Psoas muscle (tissue), 8 donors: ENCODE measurements around the gene FBXW12. TPM values are rescaled to one million over a fixed set of nuclear protein-coding genes. Genes with fewer than 3 reads are reported as not detected.

Source experiments
- ATAC-seq, 4 donors: fragments of 200-7000 bp; cut with Tn5 transposase; one replicate each; pipeline ENCODE4 v1.9.1; 2020; ENCODE audit warnings: moderate library complexity in 3 of 4, mild to moderate bottlenecking in 2 of 4
- DNase-seq, 2 donors: peaks; one replicate each; pipeline ENCODE4 v3.0.0-alpha.2; 2020
- H3K27ac ChIP-seq: fragments of 200-600 bp; one replicate; pipeline ENCODE4 v1.8.0; 2022
- H3K27me3 ChIP-seq, 3 donors: fragments of 200-600 bp in 1 of 3; one replicate each; pipeline versions ENCODE4 v1.6.1 to v1.8.0; 2013 to 2022; ENCODE audit warnings: low read length in 2 of 3, mild to moderate bottlenecking in 2 of 3, moderate library complexity in 1 of 3; ENCODE audit not compliant: insufficient read depth in 3 of 3
- H3K36me3 ChIP-seq, 2 donors: fragments of 200-600 bp in 1 of 2; one replicate each; pipeline versions ENCODE4 v1.6.1 to v1.8.0; 2013 to 2022; ENCODE audit warnings: low read depth in 1 of 2, mild to moderate bottlenecking in 1 of 2, moderate library complexity in 1 of 2; ENCODE audit not compliant: insufficient read depth in 1 of 2
- H3K4me1 ChIP-seq: fragments of 200-600 bp; one replicate; pipeline ENCODE4 v1.8.0; 2022
- H3K4me3 ChIP-seq: fragments of 200-600 bp; one replicate; pipeline ENCODE4 v1.8.0; 2022; ENCODE audit warnings: mild to moderate bottlenecking
- H3K9me3 ChIP-seq: fragments of 200-600 bp; one replicate; pipeline ENCODE4 v1.8.0; 2022
- WGBS, 3 donors: extraction: QIAGEN DNeasy Blood & Tissue Kit; methylation state at CpG; one replicate each; pipeline versions ENCODE4 v1.1.6 to v1.1.7; 2013; 5-methylcytosine and 5-hydroxymethylcytosine counted together
- intact Hi-C, 2 donors: fragments of 100-400 bp; cut with DNase I; formaldehyde crosslinking; loops; one replicate each; pipeline versions ENCODE4 v1.11.0 to v1.14.2; 2022
- polyA plus RNA-seq, 3 donors: library from polyadenylated mRNA; stranded (reverse); fragments of 200-250 nt; gene quantifications; one replicate each; pipeline ENCODE4 v1.2.3, GENCODE V29; 2013
- total RNA-seq, 4 donors: library from RNA; stranded (reverse); fragmentation: NEBNext Ultra II Directional in 2 of 4; extraction: Animal tissue kit (Norgen Biotek cat#: 25700) in 2 of 4; gene quantifications; one replicate each; pipeline versions ENCODE4 v1.2.1 to v1.2.4, GENCODE V29; 2021 to 2023
- TF ChIP-seq, protein P1 (sequence below): fragments of 200-600 bp; IDR thresholded peaks from one replicate; pipeline ENCODE4 v1.8.0; 2022; ENCODE audit warnings: antibody characterized with exemption
- donor health status: healthy with polysubstance abuse.
- donor health status: DM: no; HTN: no; CAD: no; lungs with moderate emphysema.
- donor health status: Bipolar disorder and iron deficiency.
- donor health status: healthy.
- donor health status: DM: yes; HTN: yes; CAD: no.
- donor health status: DM: no; HTN: no; CAD: no.
- donor health status: DM: no; HTN: no; CAD: no.
- donor health status: DM: yes; HTN: yes; CAD: no.

The FBXW12 gene
- total and polyA plus RNA-seq, 7 donors = 0.01 TPM; not detected in 6

DNA sequence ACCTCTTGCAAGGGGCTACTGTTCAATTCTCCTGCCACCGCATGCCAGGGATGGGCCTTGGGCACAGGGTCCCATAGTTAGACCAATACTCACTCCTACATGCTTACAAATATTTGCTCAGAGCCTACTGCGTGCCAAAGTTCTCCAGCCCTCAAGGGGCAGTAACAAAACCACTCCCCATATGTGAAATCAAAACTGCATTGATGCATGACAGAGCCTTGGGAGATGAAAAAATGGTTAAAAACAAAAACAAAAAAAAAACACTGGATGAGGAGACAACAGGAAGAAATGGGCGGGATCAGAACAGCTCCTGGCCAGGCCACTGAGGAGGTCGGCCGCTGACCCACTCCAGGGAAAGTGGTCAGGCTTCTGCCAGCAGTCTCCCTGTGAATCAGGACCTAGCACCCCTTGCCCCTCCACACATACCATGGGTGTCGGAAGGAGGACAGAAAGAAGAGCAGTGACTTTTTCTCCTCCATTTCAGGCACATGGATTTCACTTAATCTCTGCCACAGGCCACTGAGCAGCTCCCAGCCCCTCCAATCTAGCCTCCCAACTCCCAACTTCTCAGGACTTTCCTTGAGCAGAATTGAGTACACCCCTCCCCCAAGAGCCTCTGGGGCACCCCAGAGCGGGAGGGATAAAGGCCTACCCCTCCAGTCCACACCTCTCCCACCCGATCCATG lies 55.1 kb downstream of the FBXW12 start:
- ATAC-seq = no peak
- TF ChIP-seq, protein P1, sequence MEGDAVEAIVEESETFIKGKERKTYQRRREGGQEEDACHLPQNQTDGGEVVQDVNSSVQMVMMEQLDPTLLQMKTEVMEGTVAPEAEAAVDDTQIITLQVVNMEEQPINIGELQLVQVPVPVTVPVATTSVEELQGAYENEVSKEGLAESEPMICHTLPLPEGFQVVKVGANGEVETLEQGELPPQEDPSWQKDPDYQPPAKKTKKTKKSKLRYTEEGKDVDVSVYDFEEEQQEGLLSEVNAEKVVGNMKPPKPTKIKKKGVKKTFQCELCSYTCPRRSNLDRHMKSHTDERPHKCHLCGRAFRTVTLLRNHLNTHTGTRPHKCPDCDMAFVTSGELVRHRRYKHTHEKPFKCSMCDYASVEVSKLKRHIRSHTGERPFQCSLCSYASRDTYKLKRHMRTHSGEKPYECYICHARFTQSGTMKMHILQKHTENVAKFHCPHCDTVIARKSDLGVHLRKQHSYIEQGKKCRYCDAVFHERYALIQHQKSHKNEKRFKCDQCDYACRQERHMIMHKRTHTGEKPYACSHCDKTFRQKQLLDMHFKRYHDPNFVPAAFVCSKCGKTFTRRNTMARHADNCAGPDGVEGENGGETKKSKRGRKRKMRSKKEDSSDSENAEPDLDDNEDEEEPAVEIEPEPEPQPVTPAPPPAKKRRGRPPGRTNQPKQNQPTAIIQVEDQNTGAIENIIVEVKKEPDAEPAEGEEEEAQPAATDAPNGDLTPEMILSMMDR = no peak
- H3K4me1 ChIP-seq = peaks cover 4% of the 10 kb centered on the region

GRCh38 chr3:48427630-48427962 lies 55.6 kb downstream of the FBXW12 start:
- peaks cover 0 to 29% (median 4%) of the 10 kb centered on the region in 3 donors for H3K27me3 ChIP-seq
- no peaks in the 10 kb centered on the region for H3K9me3 ChIP-seq
- peak overlapping the region; percentile 84 for H3K4me3 ChIP-seq
- DNase-seq (no peak), ATAC-seq (no peak)
- intact Hi-C loops = no loop called here
- WGBS, 3 donors = 68 to 89% (median 74%) methylated on average over 9 of the region's 9 CpGs
- H3K36me3 ChIP-seq = peaks cover 0 to 10% of the 10 kb centered on the region in 2 donors
- H3K27ac ChIP-seq = no peak overlapping the region
- H3K4me1 ChIP-seq = peaks cover 4% of the 10 kb centered on the region
- TF ChIP-seq, protein P1 = no peak

More for the DNA sequence above, 55.1 kb downstream of the FBXW12 start:
- peak overlapping the region; percentile 84 for H3K4me3 ChIP-seq
- peaks cover 0 to 5% of the 10 kb centered on the region in 2 donors for H3K36me3 ChIP-seq
- intact Hi-C loops = loop anchor here in 1 of 2 donors (1.0 kb wide), 1 partner anchor 25 kb away; no protein-coding TSS in a partner anchor
- no peaks in the 10 kb centered on the region for H3K9me3 ChIP-seq
- peaks cover 0 to 34% (median 4%) of the 10 kb centered on the region in 3 donors for H3K27me3 ChIP-seq
- no peak for DNase-seq
- H3K27ac ChIP-seq = no peak overlapping the region
- 58 to 64% (median 60%) methylated on average over 8 of the region's 8 CpGs for WGBS, 3 donors

DNA sequence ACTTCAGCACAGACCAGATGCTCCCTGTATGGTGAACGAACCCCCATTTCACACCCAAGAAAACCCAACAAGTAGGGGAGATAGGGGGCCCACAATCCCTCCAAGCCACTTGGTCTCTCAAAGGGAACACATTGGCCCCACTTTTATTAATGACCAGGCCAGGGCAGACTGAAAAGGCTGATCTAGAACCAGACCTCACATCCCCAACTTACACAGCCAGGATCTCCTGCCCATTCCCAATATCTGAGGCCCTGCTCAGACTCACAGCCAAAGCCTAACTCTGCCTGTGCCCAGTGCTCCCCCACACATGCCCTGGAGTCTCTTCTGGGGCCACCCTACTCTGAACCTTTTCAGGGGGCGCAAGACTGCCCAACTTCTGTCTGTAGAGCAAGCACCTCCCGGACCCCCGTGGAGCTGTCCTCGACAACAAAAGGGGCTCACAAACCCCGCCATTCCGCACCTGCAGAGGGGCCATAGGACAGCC lies 56.1 kb downstream of the FBXW12 start:
- intact Hi-C loops = no loop called here
- Histone ChIP-seq H3K4me3 (peak overlapping the region; percentile 84), H3K36me3 (peaks cover 0 to 15% of the 10 kb centered on the region in 2 donors), H3K27me3 (peaks cover 0 to 23% (median 4%) of the 10 kb centered on the region in 3 donors), H3K27ac (no peak overlapping the region), H3K4me1 (peaks cover 4% of the 10 kb centered on the region), H3K9me3 (no peaks in the 10 kb centered on the region)
- 59 to 76% (median 76%) methylated on average over 7 of the region's 7 CpGs for WGBS, 3 donors
- ATAC-seq (no peak), DNase-seq (no peak)
- TF ChIP-seq, protein P1 = no peak

DNA sequence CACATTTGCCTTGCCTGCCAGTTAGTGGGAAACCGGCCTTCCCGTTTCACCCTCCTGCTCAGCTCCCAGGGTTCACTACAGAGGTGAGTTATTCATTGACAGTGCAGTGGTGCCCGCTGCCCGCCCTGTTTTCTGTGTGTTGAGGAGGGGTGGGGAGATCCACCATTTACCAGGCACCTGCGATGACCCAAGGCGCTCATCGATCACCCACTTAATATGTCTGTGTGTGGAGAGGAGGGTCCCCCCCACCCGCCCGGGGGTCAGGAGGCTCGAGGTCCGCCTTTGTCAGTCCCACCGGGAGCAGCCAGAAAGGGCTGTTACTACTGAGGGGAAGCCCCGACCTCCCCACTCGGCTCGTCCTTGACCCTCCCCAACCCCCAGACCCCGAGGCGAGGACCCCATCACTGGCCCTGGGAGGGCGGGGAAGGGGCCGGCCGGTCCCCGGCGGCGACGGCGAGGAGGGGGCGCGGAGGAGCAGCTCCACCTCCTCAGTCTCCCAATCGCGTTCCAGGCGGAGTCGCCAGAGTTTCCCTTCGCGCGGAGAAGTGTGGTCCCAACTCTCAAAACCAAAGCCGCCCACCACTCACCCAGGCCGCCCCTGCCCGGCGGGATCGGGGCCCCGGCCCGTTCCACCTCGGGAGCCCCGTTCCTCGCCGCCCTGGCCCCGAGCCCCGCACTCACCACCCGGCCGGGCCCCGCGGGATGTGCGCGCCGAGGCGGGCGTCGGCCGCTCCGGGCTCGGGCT lies 56.7 kb downstream of the FBXW12 start:
- TF ChIP-seq, protein P1 = no peak
- peak overlapping the region; percentile 46 for H3K27ac ChIP-seq
- WGBS, 3 donors = 4 to 10% (median 7%) methylated on average over 34 to 60 of the region's 60 CpGs

More for the DNA sequence above, 56.7 kb downstream of the FBXW12 start:
- H3K36me3 ChIP-seq = peaks cover 0 to 21% of the 10 kb centered on the region in 2 donors
- H3K4me1 ChIP-seq = peaks cover 4% of the 10 kb centered on the region
- H3K27me3 ChIP-seq = peaks cover 0 to 22% (median 4%) of the 10 kb centered on the region in 3 donors
- H3K9me3 ChIP-seq = no peaks in the 10 kb centered on the region
- intact Hi-C loops = no loop called here
- DNase-seq (peak; percentile 47 to 71), ATAC-seq (peak in 3 of 4 donors; percentile 10 to 66 (median 60))
- peak overlapping the region; percentile 84 for H3K4me3 ChIP-seq
